ENCODE results near the gene TMC7.
A peak's percentile ranks its signal among the peaks of the same experiment; 100 is the strongest.

The TMC7 gene

DNA sequence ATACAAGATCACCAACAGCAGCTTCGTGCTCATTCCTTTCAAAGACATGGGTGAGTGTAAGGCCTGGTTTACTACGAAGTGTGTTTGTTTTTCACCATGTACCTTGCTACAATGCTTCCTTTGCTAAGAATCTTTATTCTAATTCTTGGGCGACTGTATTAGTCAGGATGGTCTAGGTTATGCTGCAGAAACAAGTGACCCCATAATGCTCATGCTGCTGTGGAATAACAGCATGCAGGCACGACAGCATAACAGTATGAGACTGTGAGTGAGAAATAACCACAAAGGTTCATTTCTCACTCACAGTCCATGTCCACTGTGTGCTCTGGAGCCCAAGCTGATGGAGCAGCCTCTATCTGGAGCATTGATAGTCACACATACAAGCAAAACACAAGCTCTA lies 38.0 kb downstream of the TMC7 start:
- no peak overlapping the region for H3K4me3 ChIP-seq
- no peaks in the 10 kb centered on the region for H3K9me3 ChIP-seq
- no peak for DNase-seq (ENCODE audit: low spot score in 2 of 2)
- H3K27me3 ChIP-seq (ENCODE audit: low read depth) = no peaks in the 10 kb centered on the region
- H3K4me1 ChIP-seq = no peaks in the 10 kb centered on the region; the same call in 1 of the 2 replicates
- H3K36me3 ChIP-seq (replicated peaks) = no peaks in the 10 kb centered on the region
- in situ Hi-C loops (cut with MboI; ENCODE audit: low sequenced_read_pairs) = no loop called here

DNA sequence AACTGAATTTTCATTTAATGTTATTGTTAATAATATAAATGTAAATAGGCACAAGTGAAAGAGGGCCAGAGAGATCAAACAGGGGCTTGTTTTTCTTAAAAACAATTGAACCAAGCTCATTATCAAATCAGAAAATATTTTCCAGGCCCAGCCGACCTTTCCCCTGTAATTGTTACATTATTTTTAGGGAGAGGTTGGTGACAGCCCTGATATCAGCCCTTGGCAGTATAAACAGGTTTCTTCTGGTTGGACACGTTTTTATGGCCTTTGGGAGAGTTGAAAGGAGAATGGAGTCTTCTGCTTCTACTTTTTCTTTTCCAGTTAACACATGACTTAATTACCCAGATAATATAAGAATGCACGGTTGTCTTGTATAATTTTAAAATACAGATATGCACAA lies 43.7 kb downstream of the TMC7 start:
- H3K9me3 ChIP-seq = no peaks in the 10 kb centered on the region
- in situ Hi-C loops (cut with MboI; ENCODE audit: low sequenced_read_pairs) = no loop called here
- DNase-seq (ENCODE audit: low spot score in 2 of 2) = no peak
- H3K4me1 ChIP-seq = no peaks in the 10 kb centered on the region
- no peaks in the 10 kb centered on the region for H3K36me3 ChIP-seq (replicated peaks)
- H3K4me3 ChIP-seq = no peak overlapping the region
- H3K27me3 ChIP-seq (ENCODE audit: low read depth) = no peaks in the 10 kb centered on the region

DNA sequence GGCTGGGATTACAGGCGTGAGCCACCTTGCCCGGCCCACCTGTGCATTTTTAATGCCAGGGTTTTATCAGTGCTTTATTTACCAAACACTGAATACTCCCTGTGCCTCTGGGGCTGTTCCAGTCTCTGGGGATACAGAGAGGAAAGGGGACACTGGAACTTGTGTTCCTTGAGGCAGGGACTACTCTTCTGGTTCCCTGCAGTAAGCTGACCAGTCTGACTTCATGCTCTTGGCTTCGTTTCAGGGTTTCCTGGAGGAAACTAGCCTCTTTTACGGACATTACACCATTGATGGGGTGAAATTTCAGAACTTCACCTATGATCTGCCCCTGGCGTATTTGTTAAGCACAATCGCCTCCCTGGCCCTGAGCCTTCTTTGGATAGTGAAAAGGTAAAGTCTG lies 46.2 kb downstream of the TMC7 start:
- in situ Hi-C loops (cut with MboI; ENCODE audit: low sequenced_read_pairs) = no loop called here
- H3K36me3 ChIP-seq (replicated peaks) = no peaks in the 10 kb centered on the region
- H3K27me3 ChIP-seq (ENCODE audit: low read depth) = no peaks in the 10 kb centered on the region
- H3K4me3 ChIP-seq = no peak overlapping the region
- H3K9me3 ChIP-seq = no peaks in the 10 kb centered on the region
- no peak for DNase-seq (ENCODE audit: low spot score in 2 of 2)
- no peaks in the 10 kb centered on the region for H3K4me1 ChIP-seq

DNA sequence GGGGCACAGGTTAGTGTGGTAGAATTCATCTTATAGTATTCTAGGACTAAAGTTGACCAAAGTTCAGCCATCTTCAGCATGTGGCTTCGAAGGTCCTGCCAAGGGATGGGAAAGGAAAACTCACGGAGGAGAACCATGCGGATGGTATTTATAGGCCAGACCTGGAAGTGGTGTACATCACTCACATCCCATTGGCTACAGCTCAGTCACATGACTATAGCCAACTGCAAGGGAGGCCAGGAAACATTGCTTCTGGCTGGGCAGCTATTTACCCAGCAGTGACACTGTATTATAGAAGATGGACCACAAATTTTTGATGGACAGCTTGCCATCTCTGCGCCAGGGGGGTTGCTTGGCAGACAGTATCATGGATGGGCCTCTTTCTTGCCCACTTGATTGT lies 48.0 kb downstream of the TMC7 start:
- Histone ChIP-seq H3K4me3 (no peak overlapping the region), H3K36me3 (replicated peaks) (no peaks in the 10 kb centered on the region), H3K4me1 (no peaks in the 10 kb centered on the region), H3K27me3 (ENCODE audit: low read depth) (no peaks in the 10 kb centered on the region), H3K9me3 (no peaks in the 10 kb centered on the region)
- no peak for DNase-seq (ENCODE audit: low spot score in 2 of 2)
- in situ Hi-C loops (cut with MboI; ENCODE audit: low sequenced_read_pairs) = no loop called here

DNA sequence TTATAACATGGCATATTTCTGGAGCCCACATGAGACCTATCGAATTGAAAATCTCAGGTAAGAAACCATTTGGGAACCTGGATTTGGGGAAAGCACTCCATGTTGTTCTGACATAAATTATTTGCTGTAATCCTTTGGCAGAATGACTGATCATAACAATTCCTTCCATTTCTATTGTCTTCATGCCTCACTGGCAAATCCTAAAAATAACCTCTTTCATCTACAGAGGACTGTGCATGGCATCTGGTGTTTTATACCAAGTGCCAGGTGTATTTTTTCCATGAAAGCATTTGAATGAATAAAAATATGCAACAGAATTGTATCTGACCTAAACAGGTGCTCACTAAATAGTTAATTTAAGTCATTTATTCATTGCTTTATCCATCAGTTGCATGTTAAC lies 50.0 kb downstream of the TMC7 start:
- Histone ChIP-seq H3K36me3 (replicated peaks) (no peaks in the 10 kb centered on the region), H3K9me3 (no peaks in the 10 kb centered on the region), H3K27me3 (ENCODE audit: low read depth) (no peaks in the 10 kb centered on the region), H3K4me1 (no peaks in the 10 kb centered on the region), H3K4me3 (no peak overlapping the region)
- in situ Hi-C loops (cut with MboI; ENCODE audit: low sequenced_read_pairs) = no loop called here
- DNase-seq (ENCODE audit: low spot score in 2 of 2) = no peak

DNA sequence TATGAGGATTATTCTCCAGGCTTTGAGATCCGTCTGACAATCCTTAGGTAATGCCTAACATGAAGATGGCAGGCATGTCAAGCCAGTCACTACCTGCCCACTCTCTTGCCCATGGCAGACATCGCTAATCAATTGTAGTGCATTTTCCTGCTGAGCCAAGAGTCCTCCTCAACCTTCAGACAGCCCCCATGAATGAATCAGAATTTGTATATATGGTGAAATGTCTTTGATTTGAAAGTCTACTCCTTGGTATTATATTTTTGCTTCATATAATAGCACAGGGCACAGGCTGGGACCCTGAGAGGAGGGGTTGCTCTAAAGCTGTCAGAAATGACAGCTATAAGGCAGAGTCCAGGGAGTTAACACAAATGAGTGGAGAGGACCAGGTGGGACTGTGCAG lies 56.7 kb downstream of the TMC7 start:
- in situ Hi-C loops (cut with MboI; ENCODE audit: low sequenced_read_pairs) = no loop called here
- DNase-seq (ENCODE audit: low spot score in 2 of 2) = no peak
- Histone ChIP-seq H3K4me3 (no peak overlapping the region), H3K4me1 (no peaks in the 10 kb centered on the region), H3K27me3 (ENCODE audit: low read depth) (no peaks in the 10 kb centered on the region), H3K9me3 (no peaks in the 10 kb centered on the region), H3K36me3 (replicated peaks) (no peaks in the 10 kb centered on the region)

DNA sequence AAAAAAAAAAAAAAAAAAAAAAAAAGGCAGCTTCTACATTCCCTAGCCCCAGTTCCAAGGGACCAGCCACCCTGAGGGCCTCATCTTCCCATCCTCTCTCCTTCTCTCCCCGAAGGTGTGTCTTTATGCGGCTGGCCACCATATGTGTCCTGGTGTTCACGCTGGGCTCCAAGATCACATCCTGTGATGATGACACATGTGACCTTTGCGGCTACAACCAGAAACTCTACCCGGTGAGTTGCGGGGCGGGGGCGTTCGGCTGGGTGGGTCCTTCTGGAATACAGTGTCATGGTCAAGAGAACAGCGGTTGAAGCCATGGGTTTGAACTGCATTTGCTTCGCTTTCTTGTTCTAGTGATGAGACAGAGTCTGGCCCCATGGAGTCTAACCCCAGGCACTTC lies 61.0 kb downstream of the TMC7 start:
- in situ Hi-C loops (cut with MboI; ENCODE audit: low sequenced_read_pairs) = no loop called here
- Histone ChIP-seq H3K4me1 (no peaks in the 10 kb centered on the region), H3K36me3 (replicated peaks) (0 out of 2 replicates have a peak, but pooled peaks cover 2% of the 10 kb centered on the region), H3K4me3 (no peak overlapping the region), H3K9me3 (no peaks in the 10 kb centered on the region), H3K27me3 (ENCODE audit: low read depth) (no peaks in the 10 kb centered on the region)
- DNase-seq (ENCODE audit: low spot score in 2 of 2) = no peak

DNA sequence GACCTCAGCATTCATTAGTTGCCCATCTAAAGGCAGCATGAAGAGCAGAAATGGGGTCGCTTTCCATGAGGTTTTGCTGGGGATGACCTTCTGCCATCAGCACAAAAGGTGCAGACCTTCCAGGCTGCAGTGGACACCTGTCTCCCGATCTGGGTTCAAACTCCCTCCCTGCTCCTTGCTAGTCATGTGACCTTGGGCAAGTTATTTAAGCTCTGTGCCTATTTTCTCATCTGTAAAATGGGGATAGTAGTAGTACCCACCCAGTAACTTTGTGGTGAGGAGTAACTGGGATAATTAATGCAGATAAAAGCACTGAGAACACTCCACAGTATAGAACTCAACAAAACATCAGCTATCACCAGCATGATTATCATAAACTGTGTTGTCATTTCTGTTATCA lies 62.3 kb downstream of the TMC7 start:
- 0 out of 2 replicates have a peak, but pooled peaks cover 2% of the 10 kb centered on the region for H3K36me3 ChIP-seq (replicated peaks)
- no peaks in the 10 kb centered on the region for H3K4me1 ChIP-seq
- in situ Hi-C loops (cut with MboI; ENCODE audit: low sequenced_read_pairs) = no loop called here
- H3K9me3 ChIP-seq = no peaks in the 10 kb centered on the region
- DNase-seq (ENCODE audit: low spot score in 2 of 2) = no peak
- no peak overlapping the region for H3K4me3 ChIP-seq
- no peaks in the 10 kb centered on the region for H3K27me3 ChIP-seq (ENCODE audit: low read depth)

DNA sequence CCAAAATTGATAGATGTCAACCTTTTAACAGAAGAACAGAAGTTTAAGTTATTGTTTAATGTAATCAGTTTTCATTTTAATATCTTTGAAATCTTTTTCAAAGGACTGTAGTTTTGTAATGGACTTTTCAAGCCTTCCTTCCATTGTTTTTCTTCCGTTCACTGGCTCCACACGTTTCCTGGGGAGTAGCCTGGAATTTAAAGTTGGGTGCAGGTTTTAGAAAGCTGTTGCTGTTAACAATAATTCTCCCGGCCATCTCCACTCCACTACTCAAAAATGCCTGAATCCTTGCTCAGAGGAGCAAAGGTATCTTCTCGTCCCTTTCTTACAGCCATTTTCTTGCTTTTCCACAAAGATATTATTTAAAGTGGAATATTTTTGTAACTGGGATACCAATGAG lies 79.0 kb downstream of the TMC7 start:
- Histone ChIP-seq H3K36me3 (replicated peaks) (no peaks in the 10 kb centered on the region), H3K27me3 (ENCODE audit: low read depth) (no peaks in the 10 kb centered on the region), H3K4me3 (no peak overlapping the region), H3K9me3 (no peaks in the 10 kb centered on the region), H3K4me1 (peaks cover 2% of the 10 kb centered on the region; the same call in 1 of the 2 replicates)
- no peak for DNase-seq (ENCODE audit: low spot score in 2 of 2)
- in situ Hi-C loops (cut with MboI; ENCODE audit: low sequenced_read_pairs) = no loop called here

DNA sequence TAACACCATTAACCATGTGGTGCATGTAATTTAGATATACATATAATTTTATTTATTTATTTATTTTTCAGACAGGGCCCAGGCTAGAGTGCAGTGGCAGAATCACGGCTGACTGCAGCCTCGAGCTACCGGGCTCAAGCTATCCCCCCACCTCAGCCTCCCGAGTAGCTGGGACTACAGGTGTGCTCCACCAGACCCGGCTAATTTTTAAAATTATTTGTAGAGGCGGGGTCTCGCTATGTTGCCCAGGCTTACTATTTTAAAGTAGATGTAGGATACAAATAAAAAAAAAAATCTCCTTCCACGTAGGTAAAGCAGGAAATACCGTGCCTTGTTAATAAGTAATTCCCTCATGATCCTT lies 83.2 kb downstream of the TMC7 start:
- H3K9me3 ChIP-seq = no peaks in the 10 kb centered on the region
- peak overlapping the region; percentile 83 for H3K4me3 ChIP-seq
- H3K27me3 ChIP-seq (ENCODE audit: low read depth) = no peaks in the 10 kb centered on the region
- H3K4me1 ChIP-seq = peaks cover 8% of the 10 kb centered on the region
- H3K36me3 ChIP-seq (replicated peaks) = peaks cover 5% of the 10 kb centered on the region; the same call in 1 of the 2 replicates
- DNase-seq (ENCODE audit: low spot score in 2 of 2) = no peak
- in situ Hi-C loops (cut with MboI; ENCODE audit: low sequenced_read_pairs) = no loop called here

DNA sequence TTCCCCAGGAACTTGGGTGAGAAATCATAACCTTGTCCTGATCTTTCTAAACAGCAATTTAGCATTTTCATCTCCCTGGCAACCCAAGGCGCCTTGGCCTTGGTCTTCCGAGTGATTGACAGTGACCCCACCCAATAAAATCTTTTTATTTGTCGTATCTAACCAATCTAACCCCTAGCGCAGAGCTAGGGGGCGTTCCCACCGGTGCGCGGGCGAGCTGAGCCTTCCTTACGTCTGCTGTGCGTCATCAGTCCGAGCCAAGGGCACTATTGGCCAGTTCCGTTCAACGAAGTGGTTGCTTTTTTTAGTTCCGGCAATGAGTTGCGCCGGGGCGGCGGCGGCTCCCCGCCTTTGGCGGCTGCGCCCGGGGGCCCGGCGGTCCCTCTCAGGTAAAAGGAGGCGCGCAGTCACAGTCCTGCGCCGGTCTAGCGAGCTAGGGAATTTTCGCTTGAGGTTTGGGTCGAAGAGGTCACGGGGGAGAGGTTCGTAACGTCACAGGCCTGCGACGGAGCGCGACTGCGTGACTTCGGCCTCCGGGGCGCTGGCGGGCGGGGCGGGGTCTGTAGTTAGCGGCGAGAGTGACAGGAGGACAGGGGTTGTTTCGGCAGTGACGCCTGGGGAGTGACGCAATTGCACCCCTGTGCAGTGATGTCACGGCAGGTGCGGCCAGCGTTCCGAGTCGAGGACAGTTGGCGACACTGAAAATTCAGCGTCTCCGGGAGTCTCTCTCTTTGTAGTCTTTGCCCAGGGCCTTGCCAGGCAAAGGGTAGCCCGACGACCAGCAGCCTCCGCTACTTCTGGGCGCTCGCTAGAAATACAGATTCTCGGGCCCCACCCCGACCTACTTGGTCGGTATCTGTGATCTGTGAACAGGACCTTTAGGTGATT lies 83.9 kb downstream of the TMC7 start, which contains the start of gene COQ7:
TSS of gene COQ7 (plus strand) at position 266 of the 888 bp plus-strand sequence. CDS start at position 317, 51 bp downstream.
- H3K27me3 ChIP-seq (ENCODE audit: low read depth) = no peaks in the 10 kb centered on the region
- H3K4me1 ChIP-seq = peaks cover 8% of the 10 kb centered on the region
- peaks cover 8% of the 10 kb centered on the region for H3K36me3 ChIP-seq (replicated peaks)
- peak; percentile 98 to 99 for DNase-seq (ENCODE audit: low spot score in 2 of 2)
- H3K4me3 ChIP-seq = peak within 1 kb of the TSS; percentile 83
- no peaks in the 10 kb centered on the region for H3K9me3 ChIP-seq
- in situ Hi-C loops (cut with MboI; ENCODE audit: low sequenced_read_pairs) = no loop called here

DNA sequence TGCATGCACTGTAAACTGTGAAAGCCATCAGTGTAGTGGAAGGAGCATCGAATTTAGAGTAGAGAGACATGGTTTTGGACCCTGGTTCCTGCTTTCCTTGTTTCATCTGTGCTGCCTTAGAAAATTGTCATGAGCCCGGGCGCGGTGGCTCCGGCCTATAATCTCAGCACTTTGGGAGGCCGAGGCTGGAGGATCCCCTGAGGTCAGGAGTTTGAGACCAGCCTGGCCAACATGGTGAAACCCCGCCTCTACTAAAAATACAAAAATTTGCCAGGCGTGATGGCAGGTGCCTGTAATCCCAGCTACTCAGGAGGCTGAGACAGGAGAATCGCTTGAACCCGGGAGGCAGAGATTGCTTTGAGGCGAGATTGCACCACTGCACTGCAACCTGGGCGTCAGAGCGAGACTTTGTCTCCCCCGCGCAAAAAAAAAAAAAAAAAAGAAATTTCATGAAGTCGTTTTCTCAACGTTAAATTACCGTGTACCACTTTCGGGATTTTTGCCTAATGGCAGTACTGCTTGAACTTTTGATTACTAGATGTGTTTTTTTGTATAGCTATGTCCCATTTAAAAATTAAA lies 84.6 kb downstream of the TMC7 start:
- Histone ChIP-seq H3K4me3 (peak overlapping the region; percentile 83), H3K27me3 (ENCODE audit: low read depth) (no peaks in the 10 kb centered on the region), H3K36me3 (replicated peaks) (peaks cover 10% of the 10 kb centered on the region), H3K4me1 (peaks cover 8% of the 10 kb centered on the region), H3K9me3 (no peaks in the 10 kb centered on the region)
- in situ Hi-C loops (cut with MboI; ENCODE audit: low sequenced_read_pairs) = no loop called here
- DNase-seq (ENCODE audit: low spot score in 2 of 2) = no peak

DNA sequence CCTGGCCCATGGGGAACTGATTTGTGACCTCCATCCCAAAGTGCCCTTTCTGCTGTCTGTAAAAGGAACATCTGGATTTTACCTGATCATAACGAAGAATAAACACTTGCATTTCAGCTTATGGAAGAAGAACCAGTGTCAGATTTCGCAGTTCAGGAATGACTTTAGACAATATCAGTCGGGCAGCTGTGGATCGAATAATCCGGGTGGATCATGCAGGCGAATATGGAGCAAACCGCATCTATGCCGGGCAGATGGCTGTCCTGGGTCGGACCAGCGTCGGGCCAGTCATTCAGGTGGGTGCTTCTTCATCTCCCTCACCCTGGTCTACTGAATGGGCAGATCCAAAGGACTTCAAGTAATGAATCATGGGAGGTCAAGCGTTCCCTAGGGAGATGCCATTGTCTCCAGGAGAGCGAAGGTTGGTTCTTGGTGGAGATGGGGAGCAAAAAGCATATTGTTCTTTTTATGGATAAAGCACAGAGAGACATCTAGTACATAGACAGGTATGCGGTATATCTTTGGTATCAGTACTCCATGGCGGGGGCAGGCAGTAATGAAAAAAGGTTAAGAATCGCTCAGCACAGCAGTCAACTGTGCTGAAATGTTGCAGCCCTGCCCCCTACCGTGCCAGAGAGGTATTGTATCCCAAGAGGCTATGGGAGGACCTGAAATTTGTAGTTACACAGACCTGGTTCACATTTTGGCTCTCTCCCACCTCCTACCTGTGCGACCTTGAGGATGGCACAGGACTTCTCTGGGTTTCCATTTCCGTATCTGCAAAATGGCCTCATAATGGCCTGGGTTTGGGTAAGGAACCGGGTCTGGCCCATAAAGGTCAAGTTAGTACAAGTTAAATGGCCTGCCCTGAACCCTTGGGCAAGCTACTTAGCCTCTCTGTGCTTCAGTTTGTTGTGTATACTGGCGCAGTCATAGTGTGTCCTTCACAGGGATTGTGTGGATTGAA lies 88.4 kb downstream of the TMC7 start:
- in situ Hi-C loops (cut with MboI; ENCODE audit: low sequenced_read_pairs) = loop anchor here (10.0 kb wide), 1 partner anchor 87 kb away; the partner anchor contains the start of gene TMC7
- peak; percentile 9 to 79 for DNase-seq (ENCODE audit: low spot score in 2 of 2)

More for the DNA sequence above, 88.4 kb downstream of the TMC7 start:
- H3K36me3 ChIP-seq (replicated peaks) = peaks cover 38% of the 10 kb centered on the region
- peaks cover 6% of the 10 kb centered on the region for H3K4me1 ChIP-seq
- H3K9me3 ChIP-seq = no peaks in the 10 kb centered on the region
- no peaks in the 10 kb centered on the region for H3K27me3 ChIP-seq (ENCODE audit: low read depth)
- no peak overlapping the region for H3K4me3 ChIP-seq
